Measurements from ENCODE around the gene MAVS.

Gene MAVS

GRCh38 chr20:3847429-3847940, 851 bp downstream of the MAVS start:
- H3F3A ChIP-seq (ENCODE audit: control insufficient read depth, insufficient read depth), result peaks cover 5% of the 10 kb centered on the region; the same call in 1 of the 2 replicates
- H3K27ac ChIP-seq (ENCODE audit: low read depth, low read length), result peak overlapping the region; percentile 23; the same call in 1 of the 2 replicates

GRCh38 chr20:3848565-3848964, 1.9 kb downstream of the MAVS start:
- Histone ChIP-seq H3F3A (ENCODE audit: control insufficient read depth, insufficient read depth) (peaks cover 5% of the 10 kb centered on the region; the same call in 1 of the 2 replicates), H3K4me2 (ENCODE audit: low read length) (no peak overlapping the region; the same call in 1 of the 2 replicates), H3K79me2 (ENCODE audit: control insufficient read depth, low read length) (peaks cover 41% of the 10 kb centered on the region), H3K9me2 (replicated peaks; ENCODE audit: control insufficient read depth, low read length) (no peaks in the 10 kb centered on the region), H4K20me1 (ENCODE audit: control insufficient read depth, insufficient read depth, low read depth, low read length) (peaks cover 6% of the 10 kb centered on the region), H3K27me3 (ENCODE audit: control insufficient read depth, low read length) (no peaks in the 10 kb centered on the region), H3K36me3 (ENCODE audit: control insufficient read depth, low read length) (peaks cover 19% of the 10 kb centered on the region), H3K4me3 (ENCODE audit: low read length) (no peak overlapping the region), H3K4me1 (ENCODE audit: control insufficient read depth, low read length) (peaks cover 18% of the 10 kb centered on the region), H3K27ac (ENCODE audit: low read depth, low read length) (no peak overlapping the region), H3K9me3 (ENCODE audit: control insufficient read depth, insufficient read depth, low read length) (no peaks in the 10 kb centered on the region)
- TF ChIP-seq, protein P1, sequence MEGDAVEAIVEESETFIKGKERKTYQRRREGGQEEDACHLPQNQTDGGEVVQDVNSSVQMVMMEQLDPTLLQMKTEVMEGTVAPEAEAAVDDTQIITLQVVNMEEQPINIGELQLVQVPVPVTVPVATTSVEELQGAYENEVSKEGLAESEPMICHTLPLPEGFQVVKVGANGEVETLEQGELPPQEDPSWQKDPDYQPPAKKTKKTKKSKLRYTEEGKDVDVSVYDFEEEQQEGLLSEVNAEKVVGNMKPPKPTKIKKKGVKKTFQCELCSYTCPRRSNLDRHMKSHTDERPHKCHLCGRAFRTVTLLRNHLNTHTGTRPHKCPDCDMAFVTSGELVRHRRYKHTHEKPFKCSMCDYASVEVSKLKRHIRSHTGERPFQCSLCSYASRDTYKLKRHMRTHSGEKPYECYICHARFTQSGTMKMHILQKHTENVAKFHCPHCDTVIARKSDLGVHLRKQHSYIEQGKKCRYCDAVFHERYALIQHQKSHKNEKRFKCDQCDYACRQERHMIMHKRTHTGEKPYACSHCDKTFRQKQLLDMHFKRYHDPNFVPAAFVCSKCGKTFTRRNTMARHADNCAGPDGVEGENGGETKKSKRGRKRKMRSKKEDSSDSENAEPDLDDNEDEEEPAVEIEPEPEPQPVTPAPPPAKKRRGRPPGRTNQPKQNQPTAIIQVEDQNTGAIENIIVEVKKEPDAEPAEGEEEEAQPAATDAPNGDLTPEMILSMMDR (IDR thresholded peaks at IDR 0.05; ENCODE audit: low read depth, low read length, poor library complexity, severe bottlenecking), result no peak
- no peak for TF ChIP-seq EZH2phosphoT487 (IDR thresholded peaks at IDR 0.05; ENCODE audit: borderline replicate concordance, low read length)

More at GRCh38 chr20:3847429-3847940, 851 bp downstream of the MAVS start:
- Histone ChIP-seq H3K36me3 (ENCODE audit: control insufficient read depth, low read length) (peaks cover 19% of the 10 kb centered on the region), H3K27me3 (ENCODE audit: control insufficient read depth, low read length) (no peaks in the 10 kb centered on the region), H4K20me1 (ENCODE audit: control insufficient read depth, insufficient read depth, low read depth, low read length) (peaks cover 6% of the 10 kb centered on the region), H3K4me3 (ENCODE audit: low read length) (peak overlapping the region; percentile 98), H3K79me2 (ENCODE audit: control insufficient read depth, low read length) (peaks cover 41% of the 10 kb centered on the region), H3K9me3 (ENCODE audit: control insufficient read depth, insufficient read depth, low read length) (no peaks in the 10 kb centered on the region), H3K9me2 (replicated peaks; ENCODE audit: control insufficient read depth, low read length) (no peaks in the 10 kb centered on the region), H3K4me2 (ENCODE audit: low read length) (peak overlapping the region; percentile 90), H3K4me1 (ENCODE audit: control insufficient read depth, low read length) (peaks cover 18% of the 10 kb centered on the region)
- TF ChIP-seq, protein P1 (IDR thresholded peaks at IDR 0.05; ENCODE audit: low read depth, low read length, poor library complexity, severe bottlenecking), result no peak
- no peak for TF ChIP-seq EZH2phosphoT487 (IDR thresholded peaks at IDR 0.05; ENCODE audit: borderline replicate concordance, low read length)

GRCh38 chr20:3854462-3854871, 7.8 kb downstream of the MAVS start:
- no peaks in the 10 kb centered on the region for H3K27me3 ChIP-seq (ENCODE audit: control insufficient read depth, low read length)
- H3K4me2 ChIP-seq (ENCODE audit: low read length), result no peak overlapping the region
- no peaks in the 10 kb centered on the region for H3K9me2 ChIP-seq (replicated peaks; ENCODE audit: control insufficient read depth, low read length)
- H3F3A ChIP-seq (ENCODE audit: control insufficient read depth, insufficient read depth), result 0 out of 2 replicates have a peak, but pooled peaks cover 3% of the 10 kb centered on the region
- H3K36me3 ChIP-seq (ENCODE audit: control insufficient read depth, low read length), result peaks cover 35% of the 10 kb centered on the region
- no peak overlapping the region for H3K4me3 ChIP-seq (ENCODE audit: low read length)
- H3K27ac ChIP-seq (ENCODE audit: low read depth, low read length), result no peak overlapping the region
- H4K20me1 ChIP-seq (ENCODE audit: control insufficient read depth, insufficient read depth, low read depth, low read length), result no peaks in the 10 kb centered on the region
- H3K4me1 ChIP-seq (ENCODE audit: control insufficient read depth, low read length), result no peaks in the 10 kb centered on the region
- H3K9me3 ChIP-seq (ENCODE audit: control insufficient read depth, insufficient read depth, low read length), result no peaks in the 10 kb centered on the region
- TF ChIP-seq, protein P1 (IDR thresholded peaks at IDR 0.05; ENCODE audit: low read depth, low read length, poor library complexity, severe bottlenecking), result no peak
- no peak for TF ChIP-seq EZH2phosphoT487 (IDR thresholded peaks at IDR 0.05; ENCODE audit: borderline replicate concordance, low read length)
- H3K79me2 ChIP-seq (ENCODE audit: control insufficient read depth, low read length), result peaks cover 14% of the 10 kb centered on the region
